Fibroblast of skin of right quadriceps (primary cell): ENCODE measurements around the gene ZBTB7C.

ENCODE experiments used
- DNase-seq: peaks from one replicate; pipeline ENCODE4 v3.0.0-alpha.2; 2013

ZBTB7C gene

GRCh38 chr18:48134609-48135008 is 274.6 kb downstream of the ZBTB7C start:
- no peak for DNase-seq

GRCh38 chr18:48133671-48134251 is 275.4 kb downstream of the ZBTB7C start:
- no peak for DNase-seq

GRCh38 chr18:48132797-48133655 is 276.2 kb downstream of the ZBTB7C start:
- no peak for DNase-seq

GRCh38 chr18:48131042-48131441 is 278.1 kb downstream of the ZBTB7C start:
- no peak for DNase-seq

- DNase-seq, result no peak
Measured at GRCh38 chr18:48129621-48130082, 279.5 kb downstream of the ZBTB7C start.

- no peak for DNase-seq
Measured at GRCh38 chr18:48127606-48128005, 281.6 kb downstream of the ZBTB7C start.

- no peak for DNase-seq
Measured at GRCh38 chr18:48126240-48126639, 282.9 kb downstream of the ZBTB7C start.

GRCh38 chr18:48125724-48126123 is 283.5 kb downstream of the ZBTB7C start:
- no peak for DNase-seq

GRCh38 chr18:48124857-48125626 is 284.1 kb downstream of the ZBTB7C start:
- DNase-seq, result no peak

GRCh38 chr18:48123941-48124340 is 285.2 kb downstream of the ZBTB7C start:
- DNase-seq, result no peak

- no peak for DNase-seq
Measured at GRCh38 chr18:48123324-48123723, 285.9 kb downstream of the ZBTB7C start.

- DNase-seq, result no peak
Measured at GRCh38 chr18:48122816-48123215, 286.4 kb downstream of the ZBTB7C start.

GRCh38 chr18:48122376-48122775 is 286.8 kb downstream of the ZBTB7C start:
- DNase-seq, result no peak

- DNase-seq, result no peak
Measured at GRCh38 chr18:48121752-48122151, 287.4 kb downstream of the ZBTB7C start.

GRCh38 chr18:48119204-48119603 is 290.0 kb downstream of the ZBTB7C start:
- DNase-seq, result no peak

- DNase-seq, result no peak
Measured at GRCh38 chr18:48116873-48117630, 292.1 kb downstream of the ZBTB7C start.

GRCh38 chr18:48116017-48116416 is 293.2 kb downstream of the ZBTB7C start:
- no peak for DNase-seq

GRCh38 chr18:48113691-48114090 is 295.5 kb downstream of the ZBTB7C start:
- no peak for DNase-seq

GRCh38 chr18:48111587-48111986 is 297.6 kb downstream of the ZBTB7C start:
- no peak for DNase-seq

- no peak for DNase-seq
Measured at GRCh38 chr18:48110797-48111196, 298.4 kb downstream of the ZBTB7C start.

GRCh38 chr18:48109961-48110493 is 299.2 kb downstream of the ZBTB7C start:
- DNase-seq, result no peak

GRCh38 chr18:48108136-48108535 is 301.0 kb downstream of the ZBTB7C start:
- no peak for DNase-seq
